Astrocyte of the spinal cord (primary cell): ENCODE measurements around the gene WNK2.

Source experiments
- DNase-seq: peaks from one replicate; pipeline ENCODE4 v3.0.0; 2011; ENCODE audit warnings: low read depth, low spot score
- H3K4me3 ChIP-seq: 2 replicates; pipeline ENCODE4 v1.5.1; 2011; ENCODE audit warnings: low read depth, mild to moderate bottlenecking, low read length, moderate library complexity
- in situ Hi-C: cut with HindIII; loops from 2 replicates; pipeline ENCODE4 v1.10.0; 2017; ENCODE audit warnings: low sequenced_read_pairs
- TF ChIP-seq, protein P1 (sequence below): IDR thresholded peaks from 2 replicates; pipeline ENCODE4 v1.5.1; 2012; ENCODE audit warnings: low read depth, mild to moderate bottlenecking, low read length, inconsistent platforms

WNK2 gene

GRCh38 chr9:93268551-93269314, 84.8 kb downstream of the WNK2 start:
- no peak overlapping the region for H3K4me3 ChIP-seq
- in situ Hi-C loops = no loop called here
- DNase-seq = no peak
- TF ChIP-seq, protein P1, sequence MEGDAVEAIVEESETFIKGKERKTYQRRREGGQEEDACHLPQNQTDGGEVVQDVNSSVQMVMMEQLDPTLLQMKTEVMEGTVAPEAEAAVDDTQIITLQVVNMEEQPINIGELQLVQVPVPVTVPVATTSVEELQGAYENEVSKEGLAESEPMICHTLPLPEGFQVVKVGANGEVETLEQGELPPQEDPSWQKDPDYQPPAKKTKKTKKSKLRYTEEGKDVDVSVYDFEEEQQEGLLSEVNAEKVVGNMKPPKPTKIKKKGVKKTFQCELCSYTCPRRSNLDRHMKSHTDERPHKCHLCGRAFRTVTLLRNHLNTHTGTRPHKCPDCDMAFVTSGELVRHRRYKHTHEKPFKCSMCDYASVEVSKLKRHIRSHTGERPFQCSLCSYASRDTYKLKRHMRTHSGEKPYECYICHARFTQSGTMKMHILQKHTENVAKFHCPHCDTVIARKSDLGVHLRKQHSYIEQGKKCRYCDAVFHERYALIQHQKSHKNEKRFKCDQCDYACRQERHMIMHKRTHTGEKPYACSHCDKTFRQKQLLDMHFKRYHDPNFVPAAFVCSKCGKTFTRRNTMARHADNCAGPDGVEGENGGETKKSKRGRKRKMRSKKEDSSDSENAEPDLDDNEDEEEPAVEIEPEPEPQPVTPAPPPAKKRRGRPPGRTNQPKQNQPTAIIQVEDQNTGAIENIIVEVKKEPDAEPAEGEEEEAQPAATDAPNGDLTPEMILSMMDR = no peak

- H3K4me3 ChIP-seq = no peak overlapping the region
- in situ Hi-C loops = no loop called here
- DNase-seq = no peak
- TF ChIP-seq, protein P1 = no peak
Measured at GRCh38 chr9:93270976-93271375, 87.0 kb downstream of the WNK2 start.

- DNase-seq = no peak
- in situ Hi-C loops = no loop called here
- TF ChIP-seq, protein P1 = no peak
Measured at GRCh38 chr9:93276973-93277372, 93.0 kb downstream of the WNK2 start.

DNA sequence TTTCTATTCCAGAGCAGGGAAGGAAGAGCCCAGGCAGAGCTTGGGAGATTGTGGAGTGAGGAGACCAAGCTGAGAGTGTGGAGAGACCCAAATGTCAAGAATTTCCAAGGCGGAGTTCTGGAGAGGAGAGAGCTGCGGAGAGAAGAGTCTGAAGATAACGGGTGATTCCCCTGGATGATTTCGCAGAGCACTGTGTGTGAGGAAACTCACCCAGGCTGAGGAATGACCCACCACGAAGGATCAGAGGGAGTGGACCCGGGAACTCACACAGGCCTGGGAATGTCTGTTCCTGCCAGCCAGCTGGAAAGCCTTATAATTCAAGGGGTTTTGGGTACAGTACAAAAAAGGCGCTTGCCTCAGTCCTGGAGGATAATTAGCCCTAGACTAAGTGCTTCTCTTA, 94.2 kb downstream of the WNK2 start:
- in situ Hi-C loops = no loop called here
- TF ChIP-seq, protein P1 = no peak
- no peak for DNase-seq
- H3K4me3 ChIP-seq = no peak overlapping the region

More at GRCh38 chr9:93276973-93277372, 93.0 kb downstream of the WNK2 start:
- H3K4me3 ChIP-seq = no peak overlapping the region

GRCh38 chr9:93280661-93281259, 96.8 kb downstream of the WNK2 start:
- in situ Hi-C loops = no loop called here
- TF ChIP-seq, protein P1 = no peak
- DNase-seq = no peak
- H3K4me3 ChIP-seq = no peak overlapping the region

GRCh38 chr9:93286252-93287188, 102.6 kb downstream of the WNK2 start:
- no peak for DNase-seq
- in situ Hi-C loops = no loop called here
- H3K4me3 ChIP-seq = no peak overlapping the region
- TF ChIP-seq, protein P1 = no peak
